ENCODE results near the gene ZNF516.

The ZNF516 gene

DNA sequence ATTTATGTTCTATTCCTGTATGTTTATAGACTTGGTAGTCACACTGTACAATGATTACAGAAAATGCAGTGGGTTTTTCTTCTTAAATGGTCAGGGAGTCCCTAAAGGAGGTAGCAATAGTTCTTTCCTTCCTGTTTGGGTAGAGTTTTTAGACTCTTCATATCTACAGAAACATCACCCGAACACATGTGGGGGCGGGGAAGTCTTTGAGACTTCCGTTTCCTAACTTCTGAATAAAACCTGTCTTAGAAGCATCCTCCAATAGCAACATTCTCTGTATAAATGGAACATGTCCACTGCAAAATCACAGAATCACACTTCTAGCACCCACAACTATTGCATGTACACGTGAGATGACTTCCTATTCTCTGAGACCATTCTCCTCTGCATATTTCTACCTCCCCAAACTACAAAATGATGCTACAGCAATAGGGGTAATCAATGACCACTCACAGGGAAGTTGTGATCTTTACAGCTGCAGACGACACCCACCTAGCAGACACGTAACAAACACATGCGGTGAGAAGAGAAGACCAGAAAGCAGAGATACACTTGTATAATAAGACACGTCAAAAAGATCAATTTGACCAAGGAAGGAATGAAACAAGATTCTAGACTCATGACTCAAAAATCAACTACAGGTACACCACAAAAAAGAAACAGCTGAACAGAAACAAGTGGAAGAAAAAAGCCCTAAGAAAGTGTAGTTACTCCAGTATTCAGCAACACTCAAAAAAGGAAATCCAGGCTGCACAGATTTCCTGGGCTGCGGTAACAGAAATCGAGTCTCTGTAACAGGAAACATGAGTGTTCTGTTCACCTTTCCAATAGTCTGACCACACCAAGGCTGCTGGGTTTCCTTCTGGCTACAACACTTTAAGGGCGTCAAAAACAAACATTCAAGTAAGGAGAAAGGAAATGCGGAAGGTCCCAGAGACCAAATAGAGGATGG lies 120.4 kb downstream of the ZNF516 start:
- Histone ChIP-seq H3K9me3 (ENCODE audit: control insufficient read depth, low read length) (no peaks in the 10 kb centered on the region), H3K4me3 (ENCODE audit: insufficient read depth, low read depth, low read length, poor library complexity, severe bottlenecking) (no peak overlapping the region), H3K27ac (ENCODE audit: insufficient read depth, low read length, poor library complexity, severe bottlenecking) (no peak overlapping the region), H3K4me1 (ENCODE audit: control insufficient read depth, insufficient read depth, low read length, poor library complexity, severe bottlenecking) (peaks cover 17% of the 10 kb centered on the region), H3K36me3 (ENCODE audit: control insufficient read depth, insufficient read depth, low read length) (no peaks in the 10 kb centered on the region), H3K27me3 (replicated peaks; ENCODE audit: control insufficient read depth, insufficient read depth, low read length, poor library complexity, severe bottlenecking) (no peaks in the 10 kb centered on the region)
- no peak for DNase-seq

DNA sequence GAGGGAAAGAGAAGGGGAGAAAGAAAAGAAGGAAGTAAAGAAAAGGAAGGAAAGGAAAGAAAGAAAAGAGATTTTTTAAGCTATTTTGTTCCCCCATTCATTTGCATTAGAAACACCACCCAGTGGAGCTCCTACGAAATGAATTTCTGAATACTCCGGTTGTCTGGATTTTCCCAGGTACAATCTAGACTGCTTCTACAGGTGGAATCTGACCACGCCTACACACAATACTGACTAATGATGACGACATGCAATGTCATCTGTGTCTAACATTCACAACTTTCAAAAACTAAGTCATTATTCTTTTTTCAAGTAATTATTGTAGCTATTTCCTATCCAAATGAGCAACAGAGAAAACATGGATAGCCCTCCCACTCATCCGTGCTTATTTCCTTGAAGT lies 121.7 kb downstream of the ZNF516 start:
- no peak for DNase-seq
- Histone ChIP-seq H3K27me3 (replicated peaks; ENCODE audit: control insufficient read depth, insufficient read depth, low read length, poor library complexity, severe bottlenecking) (no peaks in the 10 kb centered on the region), H3K9me3 (ENCODE audit: control insufficient read depth, low read length) (no peaks in the 10 kb centered on the region), H3K36me3 (ENCODE audit: control insufficient read depth, insufficient read depth, low read length) (no peaks in the 10 kb centered on the region), H3K4me3 (ENCODE audit: insufficient read depth, low read depth, low read length, poor library complexity, severe bottlenecking) (no peak overlapping the region), H3K4me1 (ENCODE audit: control insufficient read depth, insufficient read depth, low read length, poor library complexity, severe bottlenecking) (peaks cover 17% of the 10 kb centered on the region), H3K27ac (ENCODE audit: insufficient read depth, low read length, poor library complexity, severe bottlenecking) (no peak overlapping the region)

- H3K36me3 ChIP-seq (ENCODE audit: control insufficient read depth, insufficient read depth, low read length): no peaks in the 10 kb centered on the region
- H3K4me1 ChIP-seq (ENCODE audit: control insufficient read depth, insufficient read depth, low read length, poor library complexity, severe bottlenecking): peaks cover 17% of the 10 kb centered on the region
- no peak overlapping the region for H3K27ac ChIP-seq (ENCODE audit: insufficient read depth, low read length, poor library complexity, severe bottlenecking)
- H3K9me3 ChIP-seq (ENCODE audit: control insufficient read depth, low read length): no peaks in the 10 kb centered on the region
- no peak for DNase-seq
- H3K27me3 ChIP-seq (replicated peaks; ENCODE audit: control insufficient read depth, insufficient read depth, low read length, poor library complexity, severe bottlenecking): no peaks in the 10 kb centered on the region
- no peak overlapping the region for H3K4me3 ChIP-seq (ENCODE audit: insufficient read depth, low read depth, low read length, poor library complexity, severe bottlenecking)
Observed at GRCh38 chr18:76371301-76372203, 123.5 kb downstream of the ZNF516 start.

DNA sequence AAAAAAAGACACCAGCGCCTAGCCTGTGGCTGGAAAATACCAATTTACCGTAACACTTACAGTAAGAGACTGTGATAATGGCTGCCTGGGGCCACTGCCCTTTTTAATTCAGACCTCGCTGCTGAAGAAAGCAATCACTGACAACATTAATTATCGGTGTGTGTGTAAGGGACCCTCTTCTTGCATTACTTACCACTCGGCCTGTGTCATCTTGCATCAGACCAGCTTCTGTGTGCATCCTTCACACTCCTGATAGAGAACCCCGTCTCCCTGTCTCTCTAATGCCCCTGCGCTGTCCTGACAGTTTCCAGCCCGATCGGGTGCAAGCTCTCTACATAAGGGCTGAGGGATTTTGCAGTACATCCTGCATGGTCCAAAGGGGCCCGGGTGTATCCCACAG lies 124.4 kb downstream of the ZNF516 start:
- peaks cover 17% of the 10 kb centered on the region for H3K4me1 ChIP-seq (ENCODE audit: control insufficient read depth, insufficient read depth, low read length, poor library complexity, severe bottlenecking)
- no peak for DNase-seq
- no peak overlapping the region for H3K4me3 ChIP-seq (ENCODE audit: insufficient read depth, low read depth, low read length, poor library complexity, severe bottlenecking)
- H3K36me3 ChIP-seq (ENCODE audit: control insufficient read depth, insufficient read depth, low read length): no peaks in the 10 kb centered on the region
- no peaks in the 10 kb centered on the region for H3K9me3 ChIP-seq (ENCODE audit: control insufficient read depth, low read length)
- no peak overlapping the region for H3K27ac ChIP-seq (ENCODE audit: insufficient read depth, low read length, poor library complexity, severe bottlenecking)
- H3K27me3 ChIP-seq (replicated peaks; ENCODE audit: control insufficient read depth, insufficient read depth, low read length, poor library complexity, severe bottlenecking): no peaks in the 10 kb centered on the region

DNA sequence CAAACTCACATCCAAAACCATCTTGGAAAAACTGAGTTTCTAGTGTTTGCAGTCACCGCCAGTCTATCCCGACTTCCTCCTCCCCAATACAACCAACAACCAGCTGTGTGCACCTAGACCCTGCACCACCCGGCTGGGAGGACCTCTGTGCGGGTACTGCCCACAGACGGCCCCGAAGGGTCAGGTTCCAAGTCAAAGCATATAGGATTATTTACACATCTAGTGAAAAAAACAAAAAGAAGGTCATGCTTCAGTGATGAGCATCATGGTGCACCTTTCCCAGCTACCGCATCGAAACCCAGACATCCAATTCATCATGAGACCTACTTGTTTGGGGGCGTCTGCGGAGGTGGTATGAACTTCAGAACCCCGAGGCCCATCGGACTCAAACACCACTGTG lies 124.8 kb downstream of the ZNF516 start:
- no peak overlapping the region for H3K27ac ChIP-seq (ENCODE audit: insufficient read depth, low read length, poor library complexity, severe bottlenecking)
- no peaks in the 10 kb centered on the region for H3K9me3 ChIP-seq (ENCODE audit: control insufficient read depth, low read length)
- H3K36me3 ChIP-seq (ENCODE audit: control insufficient read depth, insufficient read depth, low read length): no peaks in the 10 kb centered on the region
- peaks cover 12% of the 10 kb centered on the region for H3K4me1 ChIP-seq (ENCODE audit: control insufficient read depth, insufficient read depth, low read length, poor library complexity, severe bottlenecking)
- no peak overlapping the region for H3K4me3 ChIP-seq (ENCODE audit: insufficient read depth, low read depth, low read length, poor library complexity, severe bottlenecking)
- H3K27me3 ChIP-seq (replicated peaks; ENCODE audit: control insufficient read depth, insufficient read depth, low read length, poor library complexity, severe bottlenecking): no peaks in the 10 kb centered on the region
- DNase-seq: no peak

DNA sequence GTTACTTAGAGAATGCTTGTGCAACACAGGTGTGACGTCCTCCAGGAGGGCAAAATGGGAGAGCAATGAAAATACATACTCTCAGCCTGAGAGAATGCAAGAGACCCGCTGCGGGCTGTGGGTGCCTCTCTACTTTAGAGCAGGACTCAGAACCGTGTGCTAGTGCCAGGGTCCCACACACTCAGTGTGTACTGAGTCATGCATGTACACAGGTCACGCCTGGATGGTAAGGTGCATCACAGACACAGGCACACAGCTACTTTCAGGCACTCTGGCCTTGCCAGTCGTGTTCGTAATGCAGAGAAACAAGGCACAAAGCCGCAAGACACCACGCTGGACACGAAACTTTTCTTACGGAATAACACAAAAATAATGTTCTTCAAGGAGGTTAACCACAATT lies 125.3 kb downstream of the ZNF516 start:
- Histone ChIP-seq H3K4me3 (ENCODE audit: insufficient read depth, low read depth, low read length, poor library complexity, severe bottlenecking) (no peak overlapping the region), H3K27ac (ENCODE audit: insufficient read depth, low read length, poor library complexity, severe bottlenecking) (no peak overlapping the region), H3K4me1 (ENCODE audit: control insufficient read depth, insufficient read depth, low read length, poor library complexity, severe bottlenecking) (peaks cover 11% of the 10 kb centered on the region), H3K27me3 (replicated peaks; ENCODE audit: control insufficient read depth, insufficient read depth, low read length, poor library complexity, severe bottlenecking) (no peaks in the 10 kb centered on the region), H3K36me3 (ENCODE audit: control insufficient read depth, insufficient read depth, low read length) (no peaks in the 10 kb centered on the region), H3K9me3 (ENCODE audit: control insufficient read depth, low read length) (no peaks in the 10 kb centered on the region)
- no peak for DNase-seq

- Histone ChIP-seq H3K9me3 (ENCODE audit: control insufficient read depth, low read length) (no peaks in the 10 kb centered on the region), H3K36me3 (ENCODE audit: control insufficient read depth, insufficient read depth, low read length) (no peaks in the 10 kb centered on the region), H3K27me3 (replicated peaks; ENCODE audit: control insufficient read depth, insufficient read depth, low read length, poor library complexity, severe bottlenecking) (no peaks in the 10 kb centered on the region), H3K4me3 (ENCODE audit: insufficient read depth, low read depth, low read length, poor library complexity, severe bottlenecking) (no peak overlapping the region), H3K27ac (ENCODE audit: insufficient read depth, low read length, poor library complexity, severe bottlenecking) (no peak overlapping the region), H3K4me1 (ENCODE audit: control insufficient read depth, insufficient read depth, low read length, poor library complexity, severe bottlenecking) (peaks cover 3% of the 10 kb centered on the region)
- no peak for DNase-seq
Observed at GRCh38 chr18:76368976-76369375, 126.1 kb downstream of the ZNF516 start.

DNA sequence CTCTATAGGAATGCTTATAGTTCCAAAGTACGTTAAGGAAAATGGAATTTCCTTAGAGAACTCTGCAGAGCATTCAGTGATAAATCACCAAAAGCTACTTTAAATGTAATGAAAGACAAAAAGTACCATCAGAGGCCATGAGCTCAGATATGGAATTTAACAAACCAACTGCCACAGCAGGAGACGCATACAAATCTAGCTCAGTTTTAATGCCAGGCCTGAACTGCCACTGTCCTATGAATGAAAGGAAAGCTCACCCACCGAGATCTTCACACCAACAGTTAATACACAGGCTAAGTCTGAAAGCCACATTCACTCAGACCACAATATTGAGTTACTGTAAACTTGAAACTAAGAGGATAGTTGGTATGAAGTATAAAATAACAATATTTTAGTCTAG lies 126.8 kb downstream of the ZNF516 start:
- Histone ChIP-seq H3K4me1 (ENCODE audit: control insufficient read depth, insufficient read depth, low read length, poor library complexity, severe bottlenecking) (no peaks in the 10 kb centered on the region), H3K27me3 (replicated peaks; ENCODE audit: control insufficient read depth, insufficient read depth, low read length, poor library complexity, severe bottlenecking) (no peaks in the 10 kb centered on the region), H3K27ac (ENCODE audit: insufficient read depth, low read length, poor library complexity, severe bottlenecking) (no peak overlapping the region), H3K4me3 (ENCODE audit: insufficient read depth, low read depth, low read length, poor library complexity, severe bottlenecking) (no peak overlapping the region), H3K36me3 (ENCODE audit: control insufficient read depth, insufficient read depth, low read length) (no peaks in the 10 kb centered on the region), H3K9me3 (ENCODE audit: control insufficient read depth, low read length) (no peaks in the 10 kb centered on the region)
- no peak for DNase-seq

- Histone ChIP-seq H3K9me3 (ENCODE audit: control insufficient read depth, low read length) (no peaks in the 10 kb centered on the region), H3K27ac (ENCODE audit: insufficient read depth, low read length, poor library complexity, severe bottlenecking) (no peak overlapping the region), H3K4me3 (ENCODE audit: insufficient read depth, low read depth, low read length, poor library complexity, severe bottlenecking) (no peak overlapping the region), H3K27me3 (replicated peaks; ENCODE audit: control insufficient read depth, insufficient read depth, low read length, poor library complexity, severe bottlenecking) (no peaks in the 10 kb centered on the region), H3K36me3 (ENCODE audit: control insufficient read depth, insufficient read depth, low read length) (no peaks in the 10 kb centered on the region), H3K4me1 (ENCODE audit: control insufficient read depth, insufficient read depth, low read length, poor library complexity, severe bottlenecking) (no peaks in the 10 kb centered on the region)
- no peak for DNase-seq
Observed at GRCh38 chr18:76367168-76368125, 127.6 kb downstream of the ZNF516 start.
